ENCODE measurements around the gene TLE6.

TLE6 gene

GRCh38 chr19:2983351-2984214 is 6.2 kb downstream of the TLE6 start:
- H3K18ac ChIP-seq (ENCODE audit: low read length), result peak overlapping the region; percentile 96
- no peak overlapping the region for H4K8ac ChIP-seq (ENCODE audit: low read depth, low read length)
- peaks cover 25 to 39% of the 10 kb centered on the region in 2 donors for H3K4me1 ChIP-seq (ENCODE audit: control insufficient read depth in 2 of 2, insufficient read depth in 1 of 2, low read depth in 1 of 2, low read length in 2 of 2)
- H3K4ac ChIP-seq (ENCODE audit: low read length), result no peak overlapping the region
- no peak overlapping the region for H3K27ac ChIP-seq (replicated peaks; ENCODE audit: low read length)
- no peak overlapping the region for H3K14ac ChIP-seq (ENCODE audit: low read length)
- peak; percentile 78 for DNase-seq (ENCODE audit: low spot score)
- H3K27me3 ChIP-seq (ENCODE audit: control insufficient read depth in 3 of 3, insufficient read depth in 3 of 3, low read depth in 1 of 3, low read length in 3 of 3), result peaks cover 0 to 30% (median 28%) of the 10 kb centered on the region in 3 experiments
- peak overlapping the region; percentile 83 for H3K23ac ChIP-seq (ENCODE audit: low read depth, low read length, poor library complexity)
- peak overlapping the region; percentile 97 for H2AK5ac ChIP-seq (ENCODE audit: low read depth, low read length)
- no peak overlapping the region for H2BK12ac ChIP-seq (ENCODE audit: low read length)
- peak overlapping the region; percentile 19 for H2BK15ac ChIP-seq (ENCODE audit: low read length)
- H3K4me2 ChIP-seq (ENCODE audit: insufficient read depth, low read length, poor library complexity, severe bottlenecking), result no peak overlapping the region
- H2AFZ ChIP-seq (ENCODE audit: low read length), result peak overlapping the region; percentile 84
- peak overlapping the region; percentile 70 for H2BK5ac ChIP-seq (ENCODE audit: low read length)
- no peaks in the 10 kb centered on the region for H3K36me3 ChIP-seq (replicated peaks in 1 of 2; ENCODE audit: control insufficient read depth in 2 of 2, insufficient read depth in 2 of 2, low read length in 2 of 2)
- no CpG with 5 or more reads among the region's 24 CpGs for WGBS, 2 donors (ENCODE audit: extremely low coverage in 2 of 2, insufficient read length in 2 of 2, insufficient replicate concordance in 1 of 2)
- H2BK120ac ChIP-seq (ENCODE audit: low read depth, low read length), result peak overlapping the region; percentile 67
- peak overlapping the region in 1 of 2 donors; percentile 21 for H3K4me3 ChIP-seq (ENCODE audit: low read length in 2 of 2)
- H3K9me3 ChIP-seq (replicated peaks in 1 of 2; ENCODE audit: control insufficient read depth in 2 of 2, insufficient read depth in 1 of 2, low read depth in 1 of 2, low read length in 2 of 2), result no peaks in the 10 kb centered on the region
- peak overlapping the region; percentile 30 for H3K9ac ChIP-seq (ENCODE audit: low read depth, low read length, poor library complexity)
- H4K91ac ChIP-seq (ENCODE audit: low read depth, low read length, poor library complexity), result no peak overlapping the region
- no peaks in the 10 kb centered on the region for H3K79me1 ChIP-seq (ENCODE audit: low read depth, low read length)

- no peak for DNase-seq (ENCODE audit: low spot score)
- Histone ChIP-seq H3K4me1 (ENCODE audit: control insufficient read depth in 2 of 2, insufficient read depth in 1 of 2, low read depth in 1 of 2, low read length in 2 of 2) (peaks cover 25 to 39% of the 10 kb centered on the region in 2 donors), H3K4ac (ENCODE audit: low read length) (no peak overlapping the region), H2BK15ac (ENCODE audit: low read length) (no peak overlapping the region), H3K79me1 (ENCODE audit: low read depth, low read length) (no peaks in the 10 kb centered on the region), H3K4me3 (ENCODE audit: low read length in 2 of 2) (peak overlapping the region in 1 of 2 donors; percentile 21), H4K91ac (ENCODE audit: low read depth, low read length, poor library complexity) (no peak overlapping the region), H2BK12ac (ENCODE audit: low read length) (no peak overlapping the region), H3K9ac (ENCODE audit: low read depth, low read length, poor library complexity) (no peak overlapping the region), H3K36me3 (replicated peaks in 1 of 2; ENCODE audit: control insufficient read depth in 2 of 2, insufficient read depth in 2 of 2, low read length in 2 of 2) (no peaks in the 10 kb centered on the region), H3K27me3 (ENCODE audit: control insufficient read depth in 3 of 3, insufficient read depth in 3 of 3, low read depth in 1 of 3, low read length in 3 of 3) (peaks cover 0 to 31% (median 27%) of the 10 kb centered on the region in 3 experiments), H2AFZ (ENCODE audit: low read length) (peak overlapping the region; percentile 84), H3K23ac (ENCODE audit: low read depth, low read length, poor library complexity) (no peak overlapping the region), H2BK120ac (ENCODE audit: low read depth, low read length) (no peak overlapping the region), H3K18ac (ENCODE audit: low read length) (no peak overlapping the region), H2AK5ac (ENCODE audit: low read depth, low read length) (no peak overlapping the region), H4K8ac (ENCODE audit: low read depth, low read length) (no peak overlapping the region), H3K14ac (ENCODE audit: low read length) (no peak overlapping the region), H3K9me3 (replicated peaks in 1 of 2; ENCODE audit: control insufficient read depth in 2 of 2, insufficient read depth in 1 of 2, low read depth in 1 of 2, low read length in 2 of 2) (no peaks in the 10 kb centered on the region), H3K27ac (replicated peaks; ENCODE audit: low read length) (no peak overlapping the region), H2BK5ac (ENCODE audit: low read length) (no peak overlapping the region), H3K4me2 (ENCODE audit: insufficient read depth, low read length, poor library complexity, severe bottlenecking) (no peak overlapping the region)
- no CpG with 5 or more reads among the region's 14 CpGs for WGBS, 2 donors (ENCODE audit: extremely low coverage in 2 of 2, insufficient read length in 2 of 2, insufficient replicate concordance in 1 of 2)
Observed at GRCh38 chr19:2984215-2984528, 6.8 kb downstream of the TLE6 start.

- DNase-seq (ENCODE audit: low spot score), result no peak
- H3K4me3 ChIP-seq (ENCODE audit: low read length in 2 of 2), result peak overlapping the region in 1 of 2 donors; percentile 25
Observed at GRCh38 chr19:2986951-2987524, 9.7 kb downstream of the TLE6 start.

GRCh38 chr19:2987797-2988196 is 10.4 kb downstream of the TLE6 start:
- peaks cover 2 to 20% (median 10%) of the 10 kb centered on the region in 3 experiments for H3K27me3 ChIP-seq (ENCODE audit: control insufficient read depth in 3 of 3, insufficient read depth in 3 of 3, low read depth in 1 of 3, low read length in 3 of 3)
- H2BK5ac ChIP-seq (ENCODE audit: low read length), result peak overlapping the region; percentile 40
- no CpG with 5 or more reads among the region's 12 CpGs for WGBS, 2 donors (ENCODE audit: extremely low coverage in 2 of 2, insufficient read length in 2 of 2, insufficient replicate concordance in 1 of 2)
- peak overlapping the region; percentile 96 for H2BK15ac ChIP-seq (ENCODE audit: low read length)
- peak overlapping the region; percentile 18 for H3K4me2 ChIP-seq (ENCODE audit: insufficient read depth, low read length, poor library complexity, severe bottlenecking)
- no peak overlapping the region for H3K27ac ChIP-seq (replicated peaks; ENCODE audit: low read length)
- no peak for DNase-seq (ENCODE audit: low spot score)
- no peak overlapping the region for H4K8ac ChIP-seq (ENCODE audit: low read depth, low read length)
- H2AK5ac ChIP-seq (ENCODE audit: low read depth, low read length), result peak overlapping the region; percentile 98
- no peaks in the 10 kb centered on the region for H3K79me1 ChIP-seq (ENCODE audit: low read depth, low read length)
- H2BK120ac ChIP-seq (ENCODE audit: low read depth, low read length), result no peak overlapping the region
- peak overlapping the region; percentile 76 for H3K18ac ChIP-seq (ENCODE audit: low read length)
- H2BK12ac ChIP-seq (ENCODE audit: low read length), result peak overlapping the region; percentile 8
- peaks cover 21 to 35% of the 10 kb centered on the region in 2 donors for H3K4me1 ChIP-seq (ENCODE audit: control insufficient read depth in 2 of 2, insufficient read depth in 1 of 2, low read depth in 1 of 2, low read length in 2 of 2)
- H3K4me3 ChIP-seq (ENCODE audit: low read length in 2 of 2), result no peak overlapping the region
- H3K36me3 ChIP-seq (replicated peaks in 1 of 2; ENCODE audit: control insufficient read depth in 2 of 2, insufficient read depth in 2 of 2, low read length in 2 of 2), result no peaks in the 10 kb centered on the region
- H4K91ac ChIP-seq (ENCODE audit: low read depth, low read length, poor library complexity), result peak overlapping the region; percentile 65
- H3K9me3 ChIP-seq (replicated peaks in 1 of 2; ENCODE audit: control insufficient read depth in 2 of 2, insufficient read depth in 1 of 2, low read depth in 1 of 2, low read length in 2 of 2), result no peaks in the 10 kb centered on the region
- H2AFZ ChIP-seq (ENCODE audit: low read length), result peak overlapping the region; percentile 81
- peak overlapping the region; percentile 97 for H3K4ac ChIP-seq (ENCODE audit: low read length)
- no peak overlapping the region for H3K23ac ChIP-seq (ENCODE audit: low read depth, low read length, poor library complexity)
- H3K9ac ChIP-seq (ENCODE audit: low read depth, low read length, poor library complexity), result peak overlapping the region; percentile 38
- H3K14ac ChIP-seq (ENCODE audit: low read length), result no peak overlapping the region

More at GRCh38 chr19:2986951-2987524, 9.7 kb downstream of the TLE6 start:
- Histone ChIP-seq H4K91ac (ENCODE audit: low read depth, low read length, poor library complexity) (no peak overlapping the region), H3K79me1 (ENCODE audit: low read depth, low read length) (no peaks in the 10 kb centered on the region), H3K23ac (ENCODE audit: low read depth, low read length, poor library complexity) (no peak overlapping the region), H2AFZ (ENCODE audit: low read length) (peak overlapping the region; percentile 81), H3K4me1 (ENCODE audit: control insufficient read depth in 2 of 2, insufficient read depth in 1 of 2, low read depth in 1 of 2, low read length in 2 of 2) (peaks cover 25 to 39% of the 10 kb centered on the region in 2 donors), H3K4ac (ENCODE audit: low read length) (no peak overlapping the region), H3K18ac (ENCODE audit: low read length) (peak overlapping the region; percentile 76), H3K36me3 (replicated peaks in 1 of 2; ENCODE audit: control insufficient read depth in 2 of 2, insufficient read depth in 2 of 2, low read length in 2 of 2) (no peaks in the 10 kb centered on the region), H2BK15ac (ENCODE audit: low read length) (peak overlapping the region; percentile 2), H3K27ac (replicated peaks; ENCODE audit: low read length) (no peak overlapping the region), H4K8ac (ENCODE audit: low read depth, low read length) (no peak overlapping the region), H2AK5ac (ENCODE audit: low read depth, low read length) (no peak overlapping the region), H3K27me3 (ENCODE audit: control insufficient read depth in 3 of 3, insufficient read depth in 3 of 3, low read depth in 1 of 3, low read length in 3 of 3) (peaks cover 2 to 24% (median 15%) of the 10 kb centered on the region in 3 experiments), H2BK12ac (ENCODE audit: low read length) (peak overlapping the region; percentile 14), H3K4me2 (ENCODE audit: insufficient read depth, low read length, poor library complexity, severe bottlenecking) (peak overlapping the region; percentile 61), H2BK120ac (ENCODE audit: low read depth, low read length) (no peak overlapping the region), H3K14ac (ENCODE audit: low read length) (peak overlapping the region; percentile 57), H3K9me3 (replicated peaks in 1 of 2; ENCODE audit: control insufficient read depth in 2 of 2, insufficient read depth in 1 of 2, low read depth in 1 of 2, low read length in 2 of 2) (no peaks in the 10 kb centered on the region), H2BK5ac (ENCODE audit: low read length) (peak overlapping the region; percentile 40), H3K9ac (ENCODE audit: low read depth, low read length, poor library complexity) (peak overlapping the region; percentile 50)
- no CpG with 5 or more reads among the region's 20 CpGs for WGBS, 2 donors (ENCODE audit: extremely low coverage in 2 of 2, insufficient read length in 2 of 2, insufficient replicate concordance in 1 of 2)

All from neuronal stem cell (in vitro differentiated cells).